ENCODE results near the gene KSR1.
"Not testable (repeated sequence)": the region's sequence is repeated elsewhere in the genome, so short reads cannot be mapped to it uniquely, and the experiment has no call there.

Gene KSR1

DNA sequence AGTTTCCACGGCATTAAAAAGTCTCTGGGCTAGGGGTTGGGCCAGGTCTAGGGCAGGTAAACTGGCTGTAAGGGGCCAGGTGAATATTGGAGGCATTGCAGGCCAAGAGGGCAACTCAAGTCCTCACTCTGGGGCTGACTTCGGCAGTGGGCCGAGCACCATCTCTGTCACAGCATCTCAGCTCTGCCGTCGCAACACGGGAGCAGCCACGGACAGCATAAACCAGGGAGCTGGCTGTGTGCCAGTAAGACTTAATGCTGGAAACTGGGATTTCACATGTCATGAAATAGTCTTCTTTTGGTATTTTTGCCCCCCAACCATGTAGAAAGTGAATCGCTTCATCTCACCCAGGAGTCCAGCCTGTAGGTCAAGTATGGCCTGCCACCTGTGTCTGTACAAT lies 162.2 kb downstream of the KSR1 start:
- FAIRE-seq = no peak

- FAIRE-seq = no peak
Observed at GRCh38 chr17:27620721-27621120, 164.5 kb downstream of the KSR1 start.

- FAIRE-seq = no peak
Observed at GRCh38 chr17:27621536-27621935, 165.3 kb downstream of the KSR1 start.

GRCh38 chr17:27621942-27622559 lies 165.8 kb downstream of the KSR1 start:
- no peak for FAIRE-seq

DNA sequence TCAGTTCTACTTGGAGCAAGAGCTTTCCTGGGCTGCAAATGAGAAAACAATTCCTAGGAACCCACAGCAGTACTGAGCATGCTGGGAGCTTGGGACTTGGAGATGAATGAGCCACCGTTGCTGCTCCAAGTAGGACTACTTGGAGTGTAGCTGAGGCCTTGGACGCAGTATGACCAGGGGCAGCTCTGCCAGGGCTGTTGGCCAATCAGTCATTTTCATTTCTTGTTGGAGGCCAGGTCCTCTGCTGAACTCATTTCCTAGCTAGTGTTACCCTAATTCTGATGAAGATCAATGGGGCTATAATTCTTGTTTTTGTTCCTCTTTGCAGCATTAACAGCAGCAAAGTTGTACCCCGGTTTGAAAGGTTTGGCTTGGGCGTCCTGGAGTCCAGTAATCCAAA lies 166.7 kb downstream of the KSR1 start:
- FAIRE-seq = no peak

DNA sequence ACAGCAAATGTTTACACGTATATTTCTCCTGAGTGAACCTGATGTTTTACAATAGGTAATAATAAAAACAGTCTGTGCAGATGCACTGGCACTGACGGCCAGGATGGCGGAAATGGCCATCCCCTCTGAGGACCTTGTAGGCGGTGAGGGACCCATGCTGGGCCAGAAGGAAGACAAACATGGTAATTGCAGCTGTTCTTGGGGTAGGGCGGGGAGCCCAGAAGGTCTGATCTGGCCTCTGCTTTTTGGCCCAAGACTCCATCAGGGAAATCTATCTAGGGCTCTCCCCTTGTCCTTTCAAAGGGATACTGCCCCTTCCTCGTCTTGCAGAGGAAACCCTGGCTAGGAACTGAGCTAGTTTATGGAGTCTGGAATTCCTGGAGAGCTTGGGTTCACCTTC lies 167.4 kb downstream of the KSR1 start:
- FAIRE-seq = no peak

DNA sequence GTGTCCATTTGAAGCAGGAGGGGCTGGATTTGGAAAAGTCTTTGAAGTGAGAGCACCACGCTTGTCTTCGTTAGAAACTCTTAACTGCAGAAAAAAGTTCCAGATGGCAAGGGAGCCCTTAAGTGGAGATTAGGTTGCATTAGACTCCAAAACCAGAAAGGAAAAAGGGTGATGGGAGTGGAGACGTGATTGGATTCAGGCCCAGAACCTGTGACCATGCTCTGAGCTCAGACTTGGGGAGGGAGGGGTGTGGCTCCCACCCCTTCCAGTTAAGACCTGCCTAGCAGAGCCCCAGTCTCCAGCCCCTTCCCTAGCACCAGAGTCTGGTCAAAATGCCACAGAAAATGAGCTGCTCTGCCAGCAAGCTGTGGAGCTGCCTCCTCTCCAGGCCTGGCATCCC lies 168.3 kb downstream of the KSR1 start:
- no peak for FAIRE-seq

DNA sequence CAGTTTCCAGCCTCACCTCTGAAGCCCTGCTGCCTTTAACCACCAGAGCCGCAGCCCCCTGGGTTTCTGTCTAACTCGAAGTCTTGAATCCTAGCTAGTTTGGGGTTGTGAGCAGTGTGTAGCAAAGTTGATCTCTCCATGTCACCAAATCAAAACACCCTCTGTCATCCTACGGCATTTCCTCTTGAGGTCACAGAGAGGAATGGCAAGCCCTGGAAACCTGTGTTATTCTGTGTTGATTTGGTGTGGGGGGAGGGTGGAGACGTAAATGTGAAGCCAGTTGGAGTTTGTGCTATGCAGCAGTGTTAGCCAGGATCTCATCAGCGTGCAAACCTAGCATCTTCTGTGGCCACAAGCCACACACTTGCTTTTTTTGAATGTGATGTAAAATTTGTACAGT lies 169.6 kb downstream of the KSR1 start:
- FAIRE-seq = no peak

DNA sequence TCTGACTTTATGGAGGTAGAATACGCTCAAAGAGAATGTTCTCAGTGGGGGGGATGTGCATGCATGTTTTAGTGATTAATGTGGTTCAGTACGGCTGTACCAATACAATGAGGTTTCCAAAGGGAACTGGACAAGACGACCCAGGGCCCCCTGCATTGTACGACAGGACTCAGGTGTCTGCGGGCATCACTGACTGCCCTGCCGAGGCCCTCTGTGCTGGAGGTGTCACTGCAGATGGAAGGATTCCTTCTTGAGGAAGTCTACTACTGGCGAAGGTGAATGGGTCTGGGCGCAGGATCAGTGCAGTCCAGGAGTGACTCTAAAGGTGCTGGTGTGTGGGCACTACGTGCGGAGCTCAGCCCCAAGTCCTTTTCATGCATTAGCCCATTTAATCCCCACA lies 171.3 kb downstream of the KSR1 start:
- FAIRE-seq = no peak

DNA sequence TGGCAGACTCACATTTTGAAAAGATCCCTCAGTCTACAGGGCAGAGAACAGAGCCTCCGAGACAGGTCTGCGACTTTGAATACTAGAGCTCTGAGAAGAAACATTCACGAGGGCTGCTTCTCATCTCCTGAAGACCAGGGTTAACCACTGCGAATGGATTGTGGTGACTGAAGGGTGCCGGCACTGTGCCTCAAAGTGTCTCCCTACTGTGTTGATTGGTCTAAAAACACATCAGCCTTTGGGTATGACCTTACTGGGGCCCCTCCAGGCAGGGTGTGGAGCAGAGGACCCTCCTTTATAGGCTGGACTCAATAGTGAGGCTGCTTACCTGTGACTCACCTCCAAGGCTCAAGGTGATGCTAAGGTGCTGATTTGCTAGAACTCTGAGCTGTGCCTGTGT lies 172.1 kb downstream of the KSR1 start:
- no peak for FAIRE-seq

- not testable (repeated sequence) for FAIRE-seq
Observed at GRCh38 chr17:27629260-27629659, 173.0 kb downstream of the KSR1 start.

GRCh38 chr17:27630607-27631410 lies 174.6 kb downstream of the KSR1 start, which contains the start of gene LGALS9:
Gene LGALS9 (plus strand): TSS chr17:27631188. CDS start chr17:27631266, 78 bp downstream.
- FAIRE-seq = peak; percentile 45

- FAIRE-seq = no peak
Observed at GRCh38 chr17:27631411-27631760, 175.1 kb downstream of the KSR1 start.

GRCh38 chr17:27631897-27632725 lies 175.9 kb downstream of the KSR1 start:
- FAIRE-seq = no peak

GRCh38 chr17:27632766-27633165 lies 176.5 kb downstream of the KSR1 start:
- not testable (repeated sequence) for FAIRE-seq

DNA sequence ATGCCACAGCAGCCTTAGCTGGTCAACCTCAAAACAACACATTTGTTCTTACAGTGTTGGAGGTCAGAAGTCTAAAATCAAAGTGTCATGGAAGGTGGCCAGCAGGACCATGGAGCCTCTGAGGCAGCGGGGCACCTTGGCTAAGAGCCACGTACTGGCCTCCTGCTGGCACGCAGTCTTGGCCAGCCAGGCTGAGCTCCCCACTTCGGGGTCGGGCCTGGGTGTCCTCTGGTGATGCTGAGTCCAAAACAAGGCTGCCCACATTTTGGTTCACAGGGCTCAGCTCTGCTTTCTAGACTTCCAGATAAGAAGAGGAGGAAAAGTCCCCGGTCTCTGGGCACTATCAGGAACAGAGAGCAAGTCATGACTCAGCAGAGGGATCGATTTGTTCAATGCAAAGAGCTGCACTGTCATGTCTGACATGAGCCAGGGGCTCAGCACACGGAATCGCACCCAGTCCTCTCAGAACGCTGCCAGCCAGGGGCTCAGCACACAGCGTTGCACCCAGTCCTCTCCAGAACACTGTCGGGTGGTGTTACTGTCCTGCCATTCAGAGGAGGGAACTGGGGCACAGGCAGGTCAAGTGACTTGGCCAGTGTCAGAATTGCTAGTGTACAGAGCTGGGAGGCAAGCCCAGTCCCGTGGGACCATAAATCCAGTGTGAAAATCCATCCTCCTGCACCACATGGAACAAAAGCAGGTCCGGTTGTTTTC lies 177.2 kb downstream of the KSR1 start:
- no peak for FAIRE-seq

DNA sequence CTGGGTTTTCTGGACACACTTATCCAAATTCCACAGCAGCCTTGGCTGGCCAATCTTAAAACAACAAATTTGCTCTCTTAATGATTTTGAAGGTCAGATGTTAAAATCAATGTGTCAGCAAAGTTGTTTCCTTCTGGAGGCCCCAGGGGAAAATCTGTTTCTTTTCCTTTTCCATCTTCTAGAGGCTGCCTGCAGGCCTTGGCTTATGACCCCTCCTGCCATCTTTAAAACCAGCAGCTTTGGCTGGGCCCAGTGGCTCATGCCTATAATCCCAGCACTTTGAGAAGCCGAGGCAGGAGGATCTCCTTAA lies 177.7 kb downstream of the KSR1 start:
- FAIRE-seq = no peak

DNA sequence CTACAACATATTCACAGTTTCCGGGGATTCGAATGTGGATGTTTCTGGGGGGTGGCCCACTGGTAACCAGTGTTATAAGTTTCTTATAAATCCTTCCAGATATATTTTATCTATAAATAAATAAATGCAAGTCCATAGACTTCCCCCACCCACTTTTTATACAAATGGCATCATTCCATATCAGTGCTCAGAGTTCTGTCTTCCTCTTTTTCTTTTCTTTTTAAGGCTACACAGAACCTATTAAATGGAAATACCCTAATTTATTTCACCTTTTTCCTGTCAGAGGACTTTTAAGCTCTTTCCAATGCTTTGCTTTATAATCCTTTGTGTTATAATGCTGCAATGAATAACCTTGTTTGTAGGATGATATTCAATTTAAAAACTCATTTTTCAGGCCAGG lies 178.5 kb downstream of the KSR1 start:
- FAIRE-seq = no peak

DNA sequence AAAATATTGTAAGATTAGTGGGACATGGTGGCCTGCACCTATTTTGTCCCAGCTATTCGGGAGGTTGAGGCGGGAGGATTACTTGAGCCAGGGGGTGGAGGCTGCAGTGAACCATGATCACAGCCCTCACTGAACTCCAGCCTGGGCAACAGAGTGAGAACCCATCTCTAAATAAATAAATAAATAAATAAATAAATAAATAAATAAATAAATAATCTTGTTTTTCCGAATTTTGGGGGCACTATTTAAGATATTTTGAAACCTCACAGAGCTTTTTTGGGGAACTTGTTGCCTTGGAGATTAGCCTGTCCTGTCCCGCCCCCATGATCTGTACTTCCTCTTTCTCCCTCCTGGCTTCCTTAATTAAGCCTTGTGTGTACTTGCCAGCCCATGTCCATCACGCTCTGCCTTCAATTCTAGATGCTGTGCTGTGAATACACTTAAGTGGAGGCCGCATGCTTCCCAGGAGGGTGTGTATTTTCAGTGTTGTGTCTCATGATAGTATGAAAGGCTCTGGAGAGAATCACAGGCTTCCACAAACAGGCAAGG lies 179.1 kb downstream of the KSR1 start:
- no peak for FAIRE-seq

GRCh38 chr17:27636005-27636520 lies 179.8 kb downstream of the KSR1 start:
- not testable (repeated sequence) for FAIRE-seq

DNA sequence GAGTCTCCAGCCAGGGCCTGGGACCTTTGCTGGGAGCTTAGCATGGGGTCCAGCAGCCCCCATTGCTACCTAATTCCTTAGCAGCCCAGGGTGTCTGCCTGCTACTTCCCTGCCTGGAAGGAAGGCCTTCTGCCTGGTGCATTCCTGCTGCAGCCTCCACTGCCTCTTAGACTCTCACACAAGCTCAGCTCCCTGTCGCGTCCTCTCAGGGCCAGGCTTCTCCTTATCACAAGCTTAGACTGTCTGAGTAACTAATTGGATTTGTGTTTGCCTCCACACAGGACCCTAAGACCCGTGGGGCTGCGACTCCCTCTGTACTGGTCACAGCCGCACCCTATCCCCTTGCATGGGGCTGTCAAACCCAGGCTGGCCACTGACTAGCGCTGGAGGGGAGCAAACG lies 181.6 kb downstream of the KSR1 start:
- FAIRE-seq = not testable (repeated sequence)

- FAIRE-seq = not testable (repeated sequence)
Observed at GRCh38 chr17:27638415-27638914, 182.2 kb downstream of the KSR1 start.

Measured in colon (tissue), 2 donors.